SH-SY5Y (cell line): ENCODE results near the gene ITPR2.

Experiments used
- GATA2 ChIP-seq: IDR thresholded peaks from 2 replicates; pipeline ENCODE4 v1.6.1; 2011; ENCODE audit warnings: mild to moderate bottlenecking, low read depth, low read length
- GATA3 ChIP-seq: IDR thresholded peaks from 2 replicates; pipeline ENCODE4 v1.6.1; 2011; ENCODE audit warnings: low read depth, mild to moderate bottlenecking, low read length, moderate library complexity

DNA sequence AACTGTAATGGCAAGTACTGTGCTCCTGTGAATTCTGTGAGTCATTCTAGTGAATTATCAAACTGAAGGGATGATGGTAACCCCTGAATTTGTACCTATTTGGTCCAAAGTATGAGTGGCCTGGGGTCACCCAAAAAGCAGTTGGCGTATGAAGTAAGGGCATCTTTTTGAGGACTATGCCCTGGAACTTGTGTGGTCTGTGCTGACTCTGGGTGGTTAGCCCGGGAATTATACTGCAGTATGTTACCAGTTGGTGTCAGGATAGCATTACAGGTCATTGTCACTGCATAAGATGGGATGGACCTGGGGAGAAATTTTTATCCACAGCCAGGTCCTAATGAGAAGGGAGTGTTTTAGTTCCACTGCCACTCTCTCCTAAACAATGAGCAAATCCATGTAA is 462.9 kb downstream of the ITPR2 start:
- TF ChIP-seq GATA2 (no peak), GATA3 (no peak)
